ENCODE measurements around the gene GRIN2D. TPM values are rescaled to one million over a fixed set of nuclear protein-coding genes. Genes with fewer than 3 reads are reported as not detected.

Gene GRIN2D
- polyA plus RNA-seq, 1 donor from 2014 or later = 1.8 TPM

GRCh38 chr19:48398102-48398374, 4.6 kb downstream of the GRIN2D start:
- no peaks in the 10 kb centered on the region for H3K9me3 ChIP-seq (ENCODE audit: low read length)
- no peak overlapping the region for H2AFZ ChIP-seq (ENCODE audit: low read depth, low read length)
- H3K9ac ChIP-seq (ENCODE audit: low read length) = no peak overlapping the region
- TF ChIP-seq MXI1 (conservative IDR thresholded peaks at IDR 0.05; ENCODE audit: poor library complexity, severe bottlenecking) (no peak), REST (IDR thresholded peaks at IDR 0.05; ENCODE audit: borderline replicate concordance) (no peak), TAF1 (IDR thresholded peaks at IDR 0.05; ENCODE audit: low read depth) (no peak), RAD21 (conservative IDR thresholded peaks at IDR 0.05) (no peak), POLR2AphosphoS5 (IDR thresholded peaks at IDR 0.05) (no peak), EZH2 (IDR thresholded peaks at IDR 0.05; ENCODE audit: borderline replicate concordance, insufficient read depth, low read length, poor library complexity, severe bottlenecking) (no peak), EP300 (conservative IDR thresholded peaks at IDR 0.05; ENCODE audit: poor library complexity, severe bottlenecking) (no peak), CTCF (IDR thresholded peaks at IDR 0.05; ENCODE audit: poor library complexity, severe bottlenecking) (no peak), SMC3 (conservative IDR thresholded peaks at IDR 0.05; ENCODE audit: poor library complexity) (no peak)
- no peaks in the 10 kb centered on the region for H3F3A ChIP-seq (ENCODE audit: insufficient read depth, low read length, poor library complexity, severe bottlenecking)
- no peak overlapping the region for H3K27ac ChIP-seq (ENCODE audit: low read length)
- no peaks in the 10 kb centered on the region for H4K20me1 ChIP-seq (ENCODE audit: insufficient read depth)
- H3K36me3 ChIP-seq (ENCODE audit: insufficient read depth, low read length) = no peaks in the 10 kb centered on the region
- peaks cover 24% of the 10 kb centered on the region for H3K27me3 ChIP-seq (ENCODE audit: insufficient read depth, low read depth, low read length)
- H3K4me2 ChIP-seq (ENCODE audit: low read length) = no peak overlapping the region
- H3K79me2 ChIP-seq (replicated peaks; ENCODE audit: insufficient read depth, low read length) = peaks cover 4% of the 10 kb centered on the region
- H3K4me3 ChIP-seq (ENCODE audit: low read length) = peak overlapping the region; percentile 94
- no peaks in the 10 kb centered on the region for H3K9me2 ChIP-seq (ENCODE audit: insufficient read depth, low read length)

- Histone ChIP-seq H2AFZ (ENCODE audit: low read depth, low read length) (no peak overlapping the region), H3K27me3 (ENCODE audit: insufficient read depth, low read depth, low read length) (peaks cover 24% of the 10 kb centered on the region), H3K9me2 (ENCODE audit: insufficient read depth, low read length) (no peaks in the 10 kb centered on the region)
Measured at GRCh38 chr19:48398375-48399235, 5.1 kb downstream of the GRIN2D start.

More at GRCh38 chr19:48398375-48399235, 5.1 kb downstream of the GRIN2D start:
- Histone ChIP-seq H3K9ac (ENCODE audit: low read length) (no peak overlapping the region), H3K27ac (ENCODE audit: low read length) (no peak overlapping the region), H3F3A (ENCODE audit: insufficient read depth, low read length, poor library complexity, severe bottlenecking) (no peaks in the 10 kb centered on the region), H4K20me1 (ENCODE audit: insufficient read depth) (no peaks in the 10 kb centered on the region), H3K4me2 (ENCODE audit: low read length) (no peak overlapping the region), H3K36me3 (ENCODE audit: insufficient read depth, low read length) (no peaks in the 10 kb centered on the region), H3K79me2 (replicated peaks; ENCODE audit: insufficient read depth, low read length) (peaks cover 4% of the 10 kb centered on the region), H3K4me3 (ENCODE audit: low read length) (no peak overlapping the region), H3K9me3 (ENCODE audit: low read length) (no peaks in the 10 kb centered on the region)
- TF ChIP-seq CTCF (IDR thresholded peaks at IDR 0.05; ENCODE audit: poor library complexity, severe bottlenecking) (no peak), MXI1 (conservative IDR thresholded peaks at IDR 0.05; ENCODE audit: poor library complexity, severe bottlenecking) (no peak), TAF1 (IDR thresholded peaks at IDR 0.05; ENCODE audit: low read depth) (no peak), RAD21 (conservative IDR thresholded peaks at IDR 0.05) (no peak), SMC3 (conservative IDR thresholded peaks at IDR 0.05; ENCODE audit: poor library complexity) (no peak), REST (IDR thresholded peaks at IDR 0.05; ENCODE audit: borderline replicate concordance) (no peak)
